Effector memory CD4-positive, alpha-beta T cell (primary cell): Measurements from ENCODE around the gene MPP3.

Experiments
- DNase-seq, 3 donors: peaks; one replicate each; pipeline ENCODE4 v3.0.0-alpha.2; 2020
- H3K27ac ChIP-seq: 2 replicates; pipeline ENCODE4 v1.7.0; 2013; ENCODE audit warnings: mild to moderate bottlenecking, low read length, moderate library complexity; ENCODE audit not compliant: insufficient read depth, poor library complexity, severe bottlenecking
- H3K27me3 ChIP-seq: replicated peaks from 2 replicates; pipeline ENCODE4 v1.7.0; 2013; ENCODE audit warnings: mild to moderate bottlenecking, low read length; ENCODE audit not compliant: insufficient read depth, control insufficient read depth, poor library complexity, severe bottlenecking
- H3K36me3 ChIP-seq: 2 replicates; pipeline ENCODE4 v1.7.0; 2013; ENCODE audit warnings: mild to moderate bottlenecking, low read length, moderate library complexity; ENCODE audit not compliant: control insufficient read depth, insufficient read depth
- H3K4me1 ChIP-seq: 2 replicates; pipeline ENCODE4 v1.7.0; 2013; ENCODE audit warnings: low read length, mild to moderate bottlenecking; ENCODE audit not compliant: control insufficient read depth, insufficient read depth, poor library complexity, severe bottlenecking
- H3K4me3 ChIP-seq: 2 replicates; pipeline ENCODE4 v1.7.0; 2013; ENCODE audit warnings: low read length, low read depth, mild to moderate bottlenecking; ENCODE audit not compliant: insufficient read depth, poor library complexity, severe bottlenecking
- H3K9me3 ChIP-seq: 2 replicates; pipeline ENCODE4 v1.7.0; 2013; ENCODE audit warnings: mild to moderate bottlenecking, low read length, moderate library complexity; ENCODE audit not compliant: control insufficient read depth

The MPP3 gene

DNA sequence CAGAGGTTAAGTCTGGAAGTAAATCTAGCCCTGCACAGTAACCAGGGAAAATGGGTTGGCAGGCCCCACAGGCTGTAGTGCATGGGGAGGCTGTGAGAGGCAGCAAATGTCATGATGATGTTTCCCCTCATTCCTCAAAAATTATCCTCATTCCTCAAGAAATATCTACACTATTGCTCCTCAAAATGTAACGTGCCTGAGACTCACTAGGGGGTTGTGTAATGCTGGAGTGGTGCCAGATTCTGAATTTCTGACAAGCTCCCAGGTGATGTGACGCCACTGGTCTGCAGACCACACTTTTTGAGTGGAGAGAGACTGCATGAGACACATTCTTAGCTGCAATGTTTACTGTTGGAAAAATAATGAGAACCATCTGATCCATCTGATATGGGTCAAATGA lies 1.2 kb upstream of the MPP3 start:
- Histone ChIP-seq H3K27me3 (peaks cover 4% of the 10 kb centered on the region), H3K36me3 (no peaks in the 10 kb centered on the region)
- no peak for DNase-seq

DNA sequence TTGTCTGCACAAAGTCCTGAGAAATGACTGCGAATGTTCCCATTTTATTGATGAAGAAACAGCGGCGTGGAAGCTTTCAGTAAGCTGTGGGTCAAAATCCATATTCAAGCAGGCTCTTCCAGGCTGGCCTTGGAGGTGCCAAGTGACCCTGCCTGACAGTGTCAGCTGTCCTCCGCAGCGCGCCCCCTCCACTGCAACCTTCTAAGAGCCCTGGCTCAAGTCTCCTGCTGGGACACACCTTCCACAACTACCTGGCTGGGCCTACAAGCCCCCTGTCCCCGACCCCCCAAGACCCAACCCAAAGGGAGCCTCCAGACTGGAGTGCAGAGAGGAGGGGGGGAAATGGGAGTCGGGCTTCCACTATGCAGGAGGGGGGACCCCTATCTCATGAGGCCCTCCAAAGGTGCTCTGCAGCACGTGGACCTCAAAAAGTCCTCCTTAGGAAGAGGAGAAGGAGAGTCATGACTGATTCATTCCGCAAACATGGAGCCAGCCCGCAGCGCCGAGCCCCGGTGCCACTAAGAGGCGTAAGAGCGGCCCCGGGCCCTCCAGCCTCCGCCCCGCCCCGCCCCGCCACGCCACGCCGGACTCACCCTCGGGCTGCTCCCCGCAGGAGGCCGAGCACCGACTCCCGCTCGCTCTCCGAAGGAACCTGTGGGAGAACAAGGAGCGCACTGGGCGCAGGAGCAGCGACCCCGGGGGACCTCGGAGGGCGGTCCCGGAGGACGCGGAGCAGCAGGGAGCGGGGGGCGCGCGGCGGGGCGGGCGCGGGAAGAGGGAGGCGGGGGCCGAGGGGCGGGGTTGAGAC lies 574 bp downstream of the MPP3 start:
- no peak overlapping the region for H3K27ac ChIP-seq
- no peaks in the 10 kb centered on the region for H3K9me3 ChIP-seq
- peaks cover 7% of the 10 kb centered on the region for H3K4me1 ChIP-seq
- H3K4me3 ChIP-seq: peak overlapping the region; percentile 50
- H3K36me3 ChIP-seq: no peaks in the 10 kb centered on the region
- peak in 1 of 3 donors; percentile 1 for DNase-seq
- H3K27me3 ChIP-seq: peaks cover 4% of the 10 kb centered on the region

More for the DNA sequence above, 1.2 kb upstream of the MPP3 start:
- Histone ChIP-seq H3K27ac (no peak overlapping the region), H3K4me3 (no peak overlapping the region), H3K4me1 (peaks cover 7% of the 10 kb centered on the region), H3K9me3 (no peaks in the 10 kb centered on the region)

DNA sequence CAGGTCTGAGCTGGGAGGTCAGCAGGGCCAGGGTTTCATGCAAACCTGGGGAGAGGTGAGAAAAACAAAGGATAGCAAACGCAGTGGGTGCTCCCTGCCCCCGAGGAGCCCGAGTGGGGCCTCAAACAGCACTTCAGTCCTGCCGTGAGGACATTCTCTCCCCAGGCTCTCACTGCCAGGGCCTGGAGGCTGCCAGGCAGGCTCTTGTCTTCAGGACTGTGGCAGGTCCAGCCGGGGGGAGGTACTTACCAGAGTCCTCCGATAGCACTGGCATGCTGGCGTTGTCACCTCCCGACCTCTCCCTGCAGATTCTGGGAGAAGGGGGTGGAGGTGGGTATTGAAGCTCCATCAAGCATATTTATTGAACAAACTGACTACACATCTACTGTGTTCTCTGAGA lies 1.3 kb downstream of the MPP3 start:
- Histone ChIP-seq H3K4me3 (no peak overlapping the region), H3K27me3 (peaks cover 4% of the 10 kb centered on the region), H3K36me3 (no peaks in the 10 kb centered on the region), H3K27ac (no peak overlapping the region), H3K9me3 (no peaks in the 10 kb centered on the region), H3K4me1 (peaks cover 7% of the 10 kb centered on the region)
- DNase-seq: no peak

DNA sequence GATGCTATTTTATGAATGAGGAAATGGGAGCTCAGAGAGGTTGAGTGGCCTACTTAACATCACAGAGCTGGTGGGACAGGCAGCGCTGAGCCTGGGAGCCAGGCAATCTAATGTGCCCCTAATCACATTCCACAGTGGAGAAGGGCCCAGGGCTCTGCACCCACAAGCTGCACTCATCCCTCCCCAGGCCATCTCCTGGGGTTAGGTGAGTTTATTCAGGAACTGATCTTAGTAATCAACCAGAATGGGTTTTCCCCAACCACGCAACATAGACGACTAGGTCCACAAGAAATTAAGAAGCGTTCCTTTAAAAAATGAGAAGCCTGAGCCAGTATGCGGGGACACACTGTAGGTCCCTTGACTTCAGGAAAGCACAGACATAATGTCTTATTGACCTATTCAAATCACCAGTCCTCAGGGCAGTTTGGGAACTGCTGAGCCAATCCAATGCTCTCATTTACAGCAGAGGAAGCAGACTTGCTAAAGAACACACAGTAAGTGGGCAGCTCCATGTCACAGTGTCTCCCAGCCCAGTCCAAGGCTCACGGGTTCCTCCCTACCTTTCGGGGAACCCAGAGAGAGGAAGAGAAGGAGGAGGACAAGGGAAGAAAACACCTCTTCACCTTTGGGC lies 2.3 kb downstream of the MPP3 start:
- DNase-seq: no peak
- Histone ChIP-seq H3K9me3 (no peaks in the 10 kb centered on the region), H3K4me3 (no peak overlapping the region), H3K4me1 (peaks cover 7% of the 10 kb centered on the region), H3K36me3 (no peaks in the 10 kb centered on the region), H3K27ac (no peak overlapping the region), H3K27me3 (peaks cover 4% of the 10 kb centered on the region)

DNA sequence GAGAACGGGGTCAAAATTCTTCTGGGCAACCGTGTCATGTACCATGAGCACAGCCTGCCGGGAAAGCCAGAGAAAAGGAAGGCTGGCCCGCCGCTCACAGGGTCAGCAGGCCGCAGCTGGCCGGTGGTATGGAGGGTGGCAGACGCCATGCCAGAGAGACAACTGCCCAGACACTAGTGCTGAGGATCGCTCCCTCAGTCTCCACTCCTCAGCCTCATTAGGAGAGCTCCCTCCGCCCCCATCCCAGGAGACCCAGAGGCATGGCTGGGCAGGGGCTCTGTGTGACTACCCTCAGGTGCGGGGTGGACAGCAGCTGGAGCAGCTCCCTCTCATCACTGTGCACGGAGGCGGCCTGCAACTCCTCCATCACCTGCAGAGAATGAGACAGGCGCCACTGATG lies 3.2 kb downstream of the MPP3 start:
- Histone ChIP-seq H3K9me3 (no peaks in the 10 kb centered on the region), H3K36me3 (no peaks in the 10 kb centered on the region), H3K27me3 (peaks cover 4% of the 10 kb centered on the region), H3K4me1 (peaks cover 7% of the 10 kb centered on the region), H3K27ac (no peak overlapping the region), H3K4me3 (no peak overlapping the region)
- no peak for DNase-seq

DNA sequence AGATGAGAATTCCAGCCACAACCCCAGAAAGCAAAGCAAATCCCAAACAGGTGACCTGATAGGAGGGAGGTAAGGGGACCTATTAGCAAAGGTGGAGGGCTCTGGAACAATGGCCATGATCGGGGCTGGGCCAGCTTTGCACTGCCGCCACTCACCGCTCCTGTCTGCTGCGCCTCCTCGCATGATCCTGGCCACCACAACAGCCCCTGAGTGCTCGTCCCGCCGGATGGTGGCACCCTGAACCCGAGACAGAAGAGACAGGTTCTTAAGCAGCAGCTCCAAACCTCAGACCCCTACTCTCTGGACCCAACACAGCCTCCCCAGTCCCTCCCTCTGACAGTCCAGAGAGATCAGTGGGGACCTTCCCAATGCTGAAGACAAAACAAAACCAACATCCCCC lies 5.3 kb downstream of the MPP3 start:
- Histone ChIP-seq H3K4me3 (no peak overlapping the region), H3K36me3 (no peaks in the 10 kb centered on the region), H3K4me1 (no peaks in the 10 kb centered on the region), H3K9me3 (no peaks in the 10 kb centered on the region), H3K27me3 (no peaks in the 10 kb centered on the region), H3K27ac (no peak overlapping the region)
- DNase-seq: no peak

DNA sequence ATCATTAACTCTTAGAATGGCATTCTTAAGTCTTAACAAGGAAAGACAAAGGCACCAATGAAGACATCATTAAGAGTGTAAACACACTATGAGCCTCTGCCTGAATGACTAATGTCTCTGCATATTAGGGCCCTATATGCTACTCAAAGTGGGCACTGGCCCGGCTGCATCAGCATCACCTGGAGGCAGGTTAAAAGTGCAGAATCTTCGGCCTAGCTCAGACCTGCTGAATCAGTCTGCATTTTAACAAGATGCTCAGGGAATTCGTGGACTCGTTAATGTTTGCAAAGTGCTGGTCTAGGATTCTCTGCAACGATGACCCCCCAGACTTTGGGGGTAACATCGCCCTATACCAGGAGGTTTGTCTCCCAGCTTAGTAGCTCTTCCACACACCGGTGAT lies 6.7 kb downstream of the MPP3 start:
- H3K4me1 ChIP-seq: no peaks in the 10 kb centered on the region
- no peak for DNase-seq
- H3K9me3 ChIP-seq: no peaks in the 10 kb centered on the region
- H3K27me3 ChIP-seq: no peaks in the 10 kb centered on the region
- H3K4me3 ChIP-seq: no peak overlapping the region
- H3K27ac ChIP-seq: no peak overlapping the region
- no peaks in the 10 kb centered on the region for H3K36me3 ChIP-seq

DNA sequence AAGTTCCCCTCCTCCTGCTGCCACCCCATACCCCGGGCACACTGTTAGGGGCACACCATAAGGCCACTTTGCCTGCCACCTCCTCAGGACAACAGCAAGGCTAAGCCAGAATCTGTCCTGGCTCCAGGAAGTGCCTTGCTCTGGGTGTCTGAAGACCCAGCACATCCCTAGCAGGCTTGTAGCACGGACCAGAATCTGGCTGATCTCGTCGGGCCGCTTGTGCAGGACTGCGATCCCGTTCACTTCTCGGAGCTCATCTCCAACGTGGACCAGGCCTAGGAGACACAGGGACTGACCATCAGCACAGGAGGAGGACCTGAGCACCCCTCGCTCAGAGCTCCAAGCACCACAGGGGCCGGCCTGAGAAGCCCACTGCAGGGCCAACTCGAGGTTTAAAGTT lies 7.4 kb downstream of the MPP3 start:
- no peaks in the 10 kb centered on the region for H3K27me3 ChIP-seq
- no peak overlapping the region for H3K27ac ChIP-seq
- H3K4me3 ChIP-seq: no peak overlapping the region
- no peaks in the 10 kb centered on the region for H3K36me3 ChIP-seq
- no peak for DNase-seq
- no peaks in the 10 kb centered on the region for H3K9me3 ChIP-seq
- no peaks in the 10 kb centered on the region for H3K4me1 ChIP-seq

DNA sequence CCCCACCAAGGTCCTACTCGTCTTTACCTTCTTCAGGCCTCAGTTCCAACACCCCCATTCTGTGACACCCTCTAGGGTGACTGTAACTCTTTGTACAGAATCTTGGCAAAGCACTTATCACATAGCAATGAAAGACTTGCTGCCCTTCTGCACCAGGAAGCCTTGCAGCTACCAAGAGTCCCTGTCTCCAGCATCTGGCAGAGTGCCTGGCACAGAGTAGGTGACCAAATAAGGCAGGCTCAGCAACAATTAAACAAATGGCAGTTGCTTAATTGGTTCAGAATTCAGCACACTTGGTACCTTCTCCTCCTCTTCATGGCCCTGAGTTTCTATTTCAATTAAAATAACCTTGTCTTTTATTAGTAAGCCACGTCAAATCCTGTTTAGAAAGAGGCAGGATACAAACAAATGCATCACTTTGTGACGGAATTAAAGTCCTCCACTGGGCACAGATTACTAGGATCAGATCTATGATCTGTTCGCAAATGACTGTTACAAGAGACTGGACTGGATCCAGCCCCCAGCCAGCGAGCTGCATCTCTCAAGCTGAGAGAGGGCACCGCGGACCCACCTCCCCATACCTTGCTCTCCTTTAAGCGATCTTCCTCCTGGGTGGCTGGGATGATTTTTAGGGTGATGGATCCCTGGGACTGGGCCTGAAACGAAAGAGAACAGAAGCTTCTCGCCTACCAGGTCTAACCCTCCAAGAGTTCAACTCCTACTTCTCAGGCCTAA lies 9.4 kb downstream of the MPP3 start:
- H3K36me3 ChIP-seq: no peaks in the 10 kb centered on the region
- H3K9me3 ChIP-seq: no peaks in the 10 kb centered on the region
- no peak overlapping the region for H3K27ac ChIP-seq
- H3K27me3 ChIP-seq: no peaks in the 10 kb centered on the region
- no peaks in the 10 kb centered on the region for H3K4me1 ChIP-seq
- no peak overlapping the region for H3K4me3 ChIP-seq
- no peak for DNase-seq
